ENCODE results near the gene FAM3C. TPM values are rescaled to one million over a fixed set of nuclear protein-coding genes. Genes with fewer than 3 reads are reported as not detected.

The FAM3C gene
- total and polyA plus RNA-seq, 2 of the 8 experiments (the other 6 are each of a cell fraction or from before 2014, with no cell fraction given), result 27.0 to 77.7 TPM

DNA sequence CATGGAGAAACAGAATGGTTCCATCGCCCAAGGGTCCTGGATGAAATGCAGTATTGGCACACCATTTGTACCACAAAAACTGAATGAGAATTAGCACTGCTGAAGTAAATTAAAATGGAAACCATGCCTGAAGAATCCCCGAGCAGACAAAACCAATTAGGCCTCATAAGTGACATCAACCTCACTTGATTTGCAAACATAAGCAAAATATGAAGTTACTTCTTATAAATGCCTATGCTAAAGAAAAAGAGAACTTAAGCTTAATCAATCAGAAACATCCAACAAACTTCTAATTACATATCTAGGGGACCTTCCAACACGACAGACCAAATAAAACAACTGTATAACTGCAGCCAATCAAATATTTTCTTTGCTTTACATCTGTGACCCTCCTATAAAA is 4.4 kb downstream of the FAM3C start:
- Histone ChIP-seq H3K23ac (ENCODE audit: insufficient read length) (no peak overlapping the region), H3K27ac (ENCODE audit: low read depth, low read length) (no peak overlapping the region), H3K23me2 (ENCODE audit: low read depth, low read length) (no peaks in the 10 kb centered on the region), H3K4me3 (ENCODE audit: extremely low read depth in 1 of 4, insufficient read depth in 2 of 4, low read depth in 3 of 4, low read length in 4 of 4) (no peak overlapping the region), H4K91ac (replicated peaks; ENCODE audit: insufficient read length, low read length) (no peak overlapping the region), H3K9ac (replicated peaks in 1 of 4; ENCODE audit: extremely low read depth in 1 of 4, low read depth in 3 of 4, low read length in 3 of 4) (no peak overlapping the region), H2BK12ac (ENCODE audit: low read depth, low read length) (no peak overlapping the region), H3K4ac (replicated peaks; ENCODE audit: insufficient read length, low read depth, low read length) (no peak overlapping the region), H2BK20ac (ENCODE audit: low read length) (no peak overlapping the region), H3K18ac (ENCODE audit: extremely low read depth, low read length) (no peak overlapping the region), H3K36me3 (ENCODE audit: control insufficient read depth in 2 of 4, insufficient read depth in 4 of 4, low read length in 3 of 4) (peaks cover 0 to 6% (median 1%) of the 10 kb centered on the region in 4 experiments; a peak in 3 of 8 replicates), H3K9me3 (ENCODE audit: insufficient read depth in 2 of 2, low read depth in 1 of 2, low read length in 1 of 2) (no peaks in the 10 kb centered on the region), H3K27me3 (replicated peaks in 1 of 4; ENCODE audit: control insufficient read depth in 3 of 4, extremely low read depth in 1 of 4, insufficient read depth in 3 of 4, low read length in 3 of 4) (no peaks in the 10 kb centered on the region), H2AFZ (ENCODE audit: low read length) (no peak overlapping the region), H2BK15ac (ENCODE audit: low read length) (no peak overlapping the region), H4K5ac (ENCODE audit: insufficient read length, low read depth, low read length) (no peak overlapping the region), H3K79me1 (ENCODE audit: low read depth, low read length) (0 out of 2 replicates have a peak, but pooled peaks cover 2% of the 10 kb centered on the region), H2BK5ac (ENCODE audit: low read depth, low read length) (no peak overlapping the region), H3K79me2 (ENCODE audit: control insufficient read depth in 1 of 2, insufficient read depth in 2 of 2, low read length in 2 of 2) (peaks cover 13 to 89% of the 10 kb centered on the region in 2 experiments), H3K56ac (replicated peaks; ENCODE audit: insufficient read length, low read depth, low read length) (no peak overlapping the region), H2AK5ac (ENCODE audit: low read depth, low read length) (no peak overlapping the region), H4K20me1 (replicated peaks in 1 of 2; ENCODE audit: control insufficient read depth in 1 of 2, insufficient read depth in 2 of 2, low read length in 2 of 2) (peaks cover 0 to 5% of the 10 kb centered on the region in 2 experiments), H2BK120ac (replicated peaks; ENCODE audit: low read depth, low read length) (no peak overlapping the region), H3K14ac (ENCODE audit: insufficient read length) (no peak overlapping the region), H3K4me1 (replicated peaks in 1 of 4; ENCODE audit: control insufficient read depth in 3 of 4, insufficient read depth in 4 of 4, low read length in 3 of 4) (no peaks in the 10 kb centered on the region; a peak in 1 of 7 replicates), H4K8ac (ENCODE audit: extremely low read depth, insufficient read depth, low read length) (no peak overlapping the region), H3K4me2 (ENCODE audit: insufficient read depth in 1 of 2, low read depth in 2 of 2, low read length in 2 of 2) (no peak overlapping the region)
- TF ChIP-seq SUZ12 (IDR thresholded peaks at IDR 0.05; ENCODE audit: low read length) (no peak), POU5F1 (IDR thresholded peaks at IDR 0.05; ENCODE audit: low read depth, low read length) (no peak), ZNF274 (IDR thresholded peaks at IDR 0.05; ENCODE audit: borderline replicate concordance, extremely low read depth, low read length) (no peak)
- DNase-seq (ENCODE audit: low read depth in 1 of 2, low spot score in 2 of 2) (no peak), FAIRE-seq (no peak)
- 74% methylated on average over 3 of the region's 3 CpGs; no CpG with 5 or more reads in 1 of the 2 experiments for WGBS, 2 experiments (ENCODE audit: extremely low coverage in 1 of 2, insufficient coverage in 1 of 2, insufficient read length in 1 of 2, insufficient replicate concordance in 2 of 2, low coverage in 1 of 2, low lambda C conversion rate in 2 of 2, missing lambda C conversion rate in 1 of 2)
- ChIA-PET CTCF (ENCODE audit: partially characterized antibody) (interaction anchor here (0.5 to 1.0 kb wide), 2 partner anchors 25 to 621 kb away, joined by 3 read pairs; no protein-coding TSS in a partner anchor), POLR2A (ENCODE audit: partially characterized antibody) (no interaction called here)
